NCI-H2196 treated with DMSO at 0.1 percent for 48 hours (cell line): ENCODE measurements around the gene DNAAF9.

Experiments used
- DNase-seq: peaks from one replicate; lab custom pipeline; 2025; ENCODE audit not compliant: unreplicated experiment; lab: John Stamatoyannopoulos, UW

DNAAF9 gene

DNA sequence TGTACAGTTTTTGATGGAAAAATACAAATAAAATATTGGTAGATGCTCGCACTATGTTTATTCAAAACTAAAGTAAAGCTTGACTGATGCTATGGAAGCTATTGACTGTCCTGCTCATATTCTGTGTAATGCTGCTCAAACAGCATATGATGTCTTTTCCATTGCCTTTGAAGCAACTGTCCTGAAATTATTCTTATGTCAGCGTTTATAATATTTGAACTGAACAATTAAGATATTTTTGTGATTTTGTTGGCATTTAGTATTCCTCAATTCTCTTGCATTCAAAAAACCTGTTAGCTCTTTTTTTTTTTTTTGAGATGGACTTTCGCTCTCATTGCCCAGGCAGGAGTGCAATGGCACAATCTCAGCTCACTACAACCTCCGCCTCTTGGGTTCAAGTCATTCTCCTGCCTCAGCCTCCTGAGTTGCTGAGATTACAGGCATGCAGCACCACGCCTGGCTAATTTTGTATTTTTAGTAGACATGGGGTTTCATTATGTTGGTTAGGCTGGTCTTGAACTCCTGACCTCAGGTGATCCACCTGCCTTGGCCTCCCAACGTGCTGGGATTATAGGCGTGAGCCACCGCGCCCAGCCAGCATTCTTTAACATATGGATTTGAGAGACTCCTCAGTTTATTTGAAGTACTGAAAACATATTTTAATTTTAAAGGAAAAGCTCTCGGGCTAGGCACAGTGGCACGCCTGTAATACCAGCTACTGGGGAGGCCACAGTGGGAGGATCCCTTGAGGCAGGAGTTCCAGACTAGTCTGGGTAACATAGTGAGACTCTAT lies 5.3 kb upstream of the DNAAF9 start:
- DNase-seq, result no peak

DNA sequence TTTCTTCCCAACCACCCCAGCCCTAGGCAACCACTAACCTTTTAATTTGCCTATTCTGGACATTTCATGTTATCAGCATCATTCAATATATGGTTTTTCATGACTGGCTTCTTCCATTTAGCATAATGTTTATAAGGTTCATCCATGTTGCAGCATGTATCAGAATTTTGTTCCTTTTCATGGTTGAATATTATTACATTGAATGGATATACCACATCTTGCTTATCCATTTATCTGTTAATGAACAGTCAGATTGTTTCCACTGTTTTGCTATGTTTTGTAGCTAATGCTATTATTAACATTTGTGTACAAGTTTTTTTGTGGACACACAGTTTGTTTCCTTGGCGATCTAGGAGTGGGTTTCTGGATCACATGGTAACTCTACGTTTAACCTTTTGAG lies 3.0 kb upstream of the DNAAF9 start:
- DNase-seq, result no peak

DNA sequence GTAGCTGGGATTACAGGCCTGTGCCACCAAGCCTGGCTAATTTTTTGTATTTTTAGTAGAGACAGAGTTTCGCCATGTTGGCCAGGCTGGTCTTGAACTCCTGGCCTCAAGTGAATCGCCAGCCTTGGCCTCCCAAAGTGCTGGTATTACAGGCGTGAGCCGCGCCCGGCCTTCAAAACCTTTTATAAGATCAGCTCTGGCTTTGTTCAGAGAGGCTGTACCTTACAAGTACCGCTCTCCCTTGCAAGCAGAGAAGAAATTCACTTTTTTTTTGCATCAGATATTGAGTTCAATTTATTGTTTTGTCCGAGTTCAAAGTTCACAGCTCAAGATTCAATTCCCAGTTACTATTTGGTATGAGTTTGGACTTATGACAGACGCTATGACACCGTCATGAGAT lies 1.9 kb upstream of the DNAAF9 start:
- no peak for DNase-seq

DNA sequence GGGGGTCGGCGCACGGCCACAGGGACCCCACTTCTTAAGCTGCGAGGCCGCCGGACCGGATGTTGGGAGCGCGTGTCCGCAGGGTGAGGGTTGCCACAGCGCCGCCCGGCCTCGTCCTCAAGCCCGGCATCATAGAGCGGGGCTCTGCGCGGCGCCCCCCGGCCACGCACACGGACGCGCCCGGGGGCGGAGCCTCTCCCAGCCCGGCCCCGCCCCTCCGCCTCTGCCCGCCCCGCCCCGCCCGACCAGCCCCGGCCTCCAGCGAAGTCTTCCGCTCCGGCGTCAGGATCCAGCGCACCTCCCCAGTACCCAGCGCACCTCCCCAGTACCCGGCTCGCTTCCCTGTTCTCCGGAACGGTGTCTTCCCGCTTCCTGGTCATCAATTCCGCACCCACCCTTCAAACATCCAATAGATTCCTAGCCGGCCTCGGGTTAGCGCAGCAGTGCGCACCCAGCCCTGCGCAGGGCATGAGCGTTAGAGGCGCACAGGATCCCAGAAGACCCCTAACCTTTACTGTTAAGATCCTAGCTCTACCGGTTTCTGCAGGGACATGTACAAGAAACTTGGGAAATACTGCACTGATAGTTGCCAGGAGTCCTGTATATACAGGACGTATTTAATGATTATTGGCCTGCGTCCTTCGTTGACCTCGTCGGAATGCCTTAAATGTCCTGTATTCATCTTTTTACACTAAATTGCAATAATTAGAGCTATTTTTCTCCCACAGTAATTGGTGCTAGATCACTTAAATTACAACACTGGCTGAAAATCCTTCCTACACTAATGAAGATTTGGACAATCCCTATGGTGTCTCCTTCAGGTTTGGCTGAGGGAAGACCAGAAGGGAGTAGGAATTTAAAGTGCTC lies 535 bp upstream of the DNAAF9 start:
- peak; percentile 67 for DNase-seq

GRCh38 chr20:3406481-3407039 lies 909 bp downstream of the DNAAF9 start:
- DNase-seq, result no peak

DNA sequence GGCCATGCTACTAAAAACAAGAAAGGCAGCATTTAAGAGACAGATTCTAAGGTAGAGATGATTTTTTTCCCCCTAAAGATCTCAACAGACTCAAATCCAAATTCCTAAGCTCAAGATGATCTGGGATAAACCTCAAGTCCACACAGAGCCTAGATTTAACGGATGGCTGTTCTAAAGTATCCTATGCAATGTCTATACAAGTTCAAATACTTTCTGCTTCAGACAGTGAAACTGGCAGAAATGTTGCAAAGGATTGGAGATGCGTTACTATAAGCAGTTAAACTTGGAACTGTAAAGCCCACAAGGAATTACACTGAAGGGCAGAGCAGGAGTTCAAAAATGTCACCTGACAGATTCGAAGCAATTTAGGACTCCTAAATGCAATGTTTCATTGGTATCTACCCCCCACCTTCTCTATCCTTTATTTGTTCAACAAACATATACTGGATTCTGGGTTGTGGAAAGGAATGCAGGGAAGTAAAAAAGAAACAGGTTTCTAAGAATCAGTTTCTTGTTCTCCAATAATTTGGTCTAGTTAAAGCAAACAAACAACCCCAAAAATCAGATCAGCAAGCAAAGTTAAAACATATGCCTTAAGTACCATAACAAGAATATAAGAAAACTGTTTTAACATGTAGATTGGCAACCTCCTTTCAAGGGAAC lies 1.6 kb downstream of the DNAAF9 start:
- no peak for DNase-seq

DNA sequence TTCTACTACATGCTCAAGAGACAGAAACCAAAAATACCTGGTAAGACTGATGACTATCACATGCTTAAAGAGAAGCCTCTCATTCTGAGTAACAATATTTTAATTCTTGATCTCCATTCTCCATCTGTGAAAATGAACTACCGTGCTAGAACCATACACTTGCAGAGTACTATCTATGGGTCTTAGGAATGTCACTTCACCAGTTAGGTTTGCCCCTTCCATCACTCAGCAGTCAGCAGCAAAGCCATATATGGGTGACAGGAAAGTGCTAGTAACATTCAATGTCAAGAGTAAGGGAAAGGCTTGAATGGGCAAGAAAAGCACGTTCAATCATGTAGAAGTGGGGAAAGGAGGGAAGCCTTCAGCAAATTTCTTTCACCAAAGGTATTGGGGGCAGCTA lies 2.3 kb downstream of the DNAAF9 start:
- DNase-seq, result no peak

DNA sequence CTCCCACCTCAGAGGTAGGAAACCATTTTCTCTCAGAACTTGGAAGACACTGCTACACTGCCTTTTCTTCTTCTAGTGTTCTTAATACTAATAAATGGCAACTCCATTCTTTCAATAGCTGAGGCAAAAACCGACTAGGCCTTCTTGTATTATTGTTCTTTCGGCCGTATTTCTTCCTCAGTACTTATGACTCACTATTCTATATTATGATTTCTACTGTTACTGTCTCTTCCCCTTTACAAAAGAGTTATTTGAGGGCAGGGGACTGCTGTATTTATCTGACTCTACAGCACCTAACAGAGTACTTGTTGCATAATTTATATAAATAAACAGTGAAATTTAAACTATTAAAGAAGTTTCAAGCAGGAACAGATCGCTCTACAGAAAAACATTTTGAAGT lies 3.1 kb downstream of the DNAAF9 start:
- DNase-seq, result no peak

DNA sequence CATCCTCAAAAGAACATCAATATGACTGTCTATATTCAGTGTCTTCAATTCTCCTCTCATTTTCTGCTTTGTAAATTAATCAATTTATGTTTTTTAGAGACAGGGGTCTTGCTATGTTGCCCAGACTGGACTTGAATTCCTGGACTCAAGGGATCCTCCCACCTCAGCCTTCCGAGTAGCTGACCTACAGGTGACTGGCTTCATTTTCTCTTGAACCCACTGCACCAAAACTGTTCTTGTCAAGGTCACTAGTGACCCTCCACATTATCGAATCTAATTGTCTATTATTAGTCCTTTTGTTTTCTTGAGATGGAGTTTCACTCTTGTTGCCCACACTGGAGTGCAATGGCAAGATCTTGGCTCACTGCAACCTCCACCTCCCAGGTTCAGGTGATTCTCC lies 3.7 kb downstream of the DNAAF9 start:
- no peak for DNase-seq

GRCh38 chr20:3402453-3402852 lies 5.0 kb downstream of the DNAAF9 start:
- no peak for DNase-seq

DNA sequence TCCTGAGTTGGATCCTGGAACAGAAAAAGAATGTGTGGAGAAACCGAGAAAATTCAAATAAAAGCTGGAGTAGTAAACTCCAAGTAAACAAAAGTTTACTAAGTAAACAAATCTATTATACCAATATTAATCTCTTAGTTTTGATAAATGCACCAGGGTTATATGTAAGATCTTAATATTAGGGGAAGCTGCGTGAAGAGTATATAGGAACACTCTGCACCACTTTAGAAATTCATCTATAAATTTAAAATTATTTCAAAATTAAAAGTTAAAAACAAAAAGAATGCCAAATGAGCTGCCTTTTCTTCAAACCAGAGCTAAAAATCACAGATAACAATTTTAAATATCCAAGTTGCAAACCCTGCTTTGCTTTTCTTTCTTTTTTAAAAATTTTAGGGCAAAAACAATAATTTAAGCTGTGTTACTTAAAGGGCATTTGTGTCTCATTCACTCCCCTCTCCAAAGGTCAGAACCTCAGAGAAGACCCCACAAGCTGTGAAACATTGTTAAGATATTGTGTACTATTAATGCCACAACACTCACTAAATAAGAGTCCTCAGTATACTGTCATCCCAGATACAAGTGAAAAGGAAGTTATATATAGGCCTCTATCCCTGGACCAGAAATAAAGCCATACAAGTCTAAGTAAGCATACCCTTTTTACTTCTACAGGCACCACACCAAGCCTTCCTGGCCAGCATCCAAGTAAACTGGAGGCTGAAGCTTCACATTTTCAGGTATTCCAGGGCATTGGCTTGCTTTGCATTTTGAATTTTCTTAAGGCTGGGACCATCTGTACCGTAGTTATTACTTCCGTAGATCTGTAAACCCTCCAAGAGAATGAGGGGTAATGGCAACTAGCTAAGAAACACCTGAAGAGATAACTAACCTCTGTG lies 7.0 kb downstream of the DNAAF9 start:
- no peak for DNase-seq

GRCh38 chr20:3398681-3399252 lies 8.7 kb downstream of the DNAAF9 start:
- no peak for DNase-seq

GRCh38 chr20:3396492-3396891 lies 11.0 kb downstream of the DNAAF9 start:
- no peak for DNase-seq

GRCh38 chr20:3392756-3393155 lies 14.7 kb downstream of the DNAAF9 start:
- no peak for DNase-seq

- no peak for DNase-seq
Observed at GRCh38 chr20:3390759-3391425, 16.6 kb downstream of the DNAAF9 start.

- DNase-seq, result no peak
Observed at GRCh38 chr20:3383878-3384495, 23.5 kb downstream of the DNAAF9 start.

GRCh38 chr20:3382836-3383235 lies 24.6 kb downstream of the DNAAF9 start:
- no peak for DNase-seq

- no peak for DNase-seq
Observed at GRCh38 chr20:3380228-3381070, 27.0 kb downstream of the DNAAF9 start.
